ENCODE data around the gene PLA2G2D. TPM values are rescaled to one million over a fixed set of nuclear protein-coding genes. Genes with fewer than 3 reads are reported as not detected.

The PLA2G2D gene
- total and polyA plus RNA-seq, 2 of the 8 experiments (the other 6 are each of a cell fraction or from before 2014, with no cell fraction given): not detected

DNA sequence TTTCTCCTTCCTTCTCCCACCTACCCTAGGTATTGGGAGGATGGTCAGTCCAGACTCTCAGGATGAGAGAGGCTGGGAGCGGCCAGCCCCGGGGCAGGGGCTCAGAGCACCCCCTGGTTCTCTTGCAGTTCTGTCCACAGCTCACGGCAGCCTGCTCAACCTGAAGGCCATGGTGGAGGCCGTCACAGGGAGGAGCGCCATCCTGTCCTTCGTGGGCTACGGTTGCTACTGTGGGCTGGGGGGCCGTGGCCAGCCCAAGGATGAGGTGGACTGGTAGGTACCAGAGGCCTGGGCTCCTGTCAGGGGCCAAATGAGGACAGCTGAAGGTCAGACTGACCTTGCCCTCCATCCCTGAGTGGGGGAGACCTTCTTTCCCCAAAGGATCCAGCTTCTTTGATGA is 24.0 kb upstream of the PLA2G2D start:
- Histone ChIP-seq H3K4me3 (ENCODE audit: extremely low read depth in 1 of 4, insufficient read depth in 2 of 4, low read depth in 3 of 4, low read length in 4 of 4) (no peak overlapping the region), H4K5ac (ENCODE audit: insufficient read length, low read depth, low read length) (no peak overlapping the region), H3K56ac (replicated peaks; ENCODE audit: insufficient read length, low read depth, low read length) (no peak overlapping the region), H3K4me2 (ENCODE audit: insufficient read depth in 1 of 2, low read depth in 2 of 2, low read length in 2 of 2) (no peak overlapping the region), H4K20me1 (replicated peaks in 1 of 2; ENCODE audit: control insufficient read depth in 1 of 2, insufficient read depth in 2 of 2, low read length in 2 of 2) (no peaks in the 10 kb centered on the region), H3K79me2 (ENCODE audit: control insufficient read depth in 1 of 2, insufficient read depth in 2 of 2, low read length in 2 of 2) (no peaks in the 10 kb centered on the region), H3K9ac (replicated peaks in 1 of 4; ENCODE audit: extremely low read depth in 1 of 4, low read depth in 3 of 4, low read length in 3 of 4) (no peak overlapping the region), H2BK20ac (ENCODE audit: low read length) (no peak overlapping the region), H2BK5ac (ENCODE audit: low read depth, low read length) (no peak overlapping the region), H2BK120ac (replicated peaks; ENCODE audit: low read depth, low read length) (no peak overlapping the region), H3K4me1 (replicated peaks in 1 of 4; ENCODE audit: control insufficient read depth in 3 of 4, insufficient read depth in 4 of 4, low read length in 3 of 4) (no peaks in the 10 kb centered on the region; a peak in 1 of 7 replicates), H3K27me3 (replicated peaks in 1 of 4; ENCODE audit: control insufficient read depth in 3 of 4, extremely low read depth in 1 of 4, insufficient read depth in 3 of 4, low read length in 3 of 4) (no peaks in the 10 kb centered on the region), H2AK5ac (ENCODE audit: low read depth, low read length) (no peak overlapping the region), H3K23ac (ENCODE audit: insufficient read length) (no peak overlapping the region), H3K18ac (ENCODE audit: extremely low read depth, low read length) (no peak overlapping the region), H3K4ac (replicated peaks; ENCODE audit: insufficient read length, low read depth, low read length) (no peak overlapping the region), H2AFZ (ENCODE audit: low read length) (no peak overlapping the region), H3K23me2 (ENCODE audit: low read depth, low read length) (peaks cover 3% of the 10 kb centered on the region; the same call in 1 of the 2 replicates), H2BK12ac (ENCODE audit: low read depth, low read length) (no peak overlapping the region), H3K27ac (ENCODE audit: low read depth, low read length) (no peak overlapping the region), H3K14ac (ENCODE audit: insufficient read length) (no peak overlapping the region), H4K8ac (ENCODE audit: extremely low read depth, insufficient read depth, low read length) (no peak overlapping the region), H3K79me1 (ENCODE audit: low read depth, low read length) (no peaks in the 10 kb centered on the region), H3K9me3 (ENCODE audit: insufficient read depth in 2 of 2, low read depth in 1 of 2, low read length in 1 of 2) (no peaks in the 10 kb centered on the region; a peak in 1 of 4 replicates), H4K91ac (replicated peaks; ENCODE audit: insufficient read length, low read length) (no peak overlapping the region), H3K36me3 (ENCODE audit: control insufficient read depth in 2 of 4, insufficient read depth in 4 of 4, low read length in 3 of 4) (no peaks in the 10 kb centered on the region), H2BK15ac (ENCODE audit: low read length) (no peak overlapping the region)
- ChIA-PET CTCF (ENCODE audit: partially characterized antibody) (interaction anchor here (0.8 to 13.0 kb wide), 9 partner anchors 9 to 224 kb away, joined by 3 to 127 read pairs (median 4); partner anchors contain the start of gene PLA2G2E), POLR2A (ENCODE audit: partially characterized antibody) (no interaction called here)
- no peak for DNase-seq (ENCODE audit: low read depth in 1 of 2, low spot score in 2 of 2)
- 95% methylated on average over 7 of the region's 8 CpGs; no CpG with 5 or more reads in 1 of the 2 experiments for WGBS, 2 experiments (ENCODE audit: extremely low coverage in 1 of 2, insufficient coverage in 1 of 2, insufficient read length in 1 of 2, insufficient replicate concordance in 2 of 2, low coverage in 1 of 2, low lambda C conversion rate in 2 of 2, missing lambda C conversion rate in 1 of 2)
- FAIRE-seq: no peak
